Astrocyte (in vitro differentiated cells and primary cell): Measurements from ENCODE around the gene CAGE1. TPM values are rescaled to one million over a fixed set of nuclear protein-coding genes. Genes with fewer than 3 reads are reported as not detected.
A peak's percentile ranks its signal among the peaks of the same experiment; 100 is the strongest.

Experiments
- DNase-seq: peaks from one replicate; pipeline ENCODE4 v3.0.0-alpha.2; 2010; ENCODE audit warnings: low read depth
- FAIRE-seq: peaks from 2 replicates; lab custom pipeline; 2011; peaks lifted over from hg19 to GRCh38; lab: Jason Lieb, UNC
- H2AFZ ChIP-seq: 2 replicates; pipeline ENCODE4 v1.6.0; 2012; ENCODE audit warnings: low read depth, low read length, inconsistent platforms
- H3K27ac ChIP-seq: 2 replicates; pipeline ENCODE4 v1.5.1; 2011; ENCODE audit warnings: low read depth, low read length, inconsistent platforms
- H3K27me3 ChIP-seq: 2 replicates; pipeline ENCODE4 v1.6.0; 2011; ENCODE audit warnings: low read length, inconsistent platforms; ENCODE audit not compliant: insufficient read depth
- H3K36me3 ChIP-seq: 2 replicates; pipeline ENCODE4 v1.5.1; 2011; ENCODE audit warnings: low read length, inconsistent platforms; ENCODE audit not compliant: insufficient read depth
- H3K4me1 ChIP-seq: 2 replicates; pipeline ENCODE4 v1.5.1; 2011; ENCODE audit warnings: low read length, inconsistent platforms; ENCODE audit not compliant: insufficient read depth
- H3K4me2 ChIP-seq: 2 replicates; pipeline ENCODE4 v1.6.0; 2012; ENCODE audit warnings: low read length, inconsistent platforms
- H3K4me3 ChIP-seq: 2 replicates; pipeline ENCODE4 v1.5.1; 2011; ENCODE audit warnings: low read depth, mild to moderate bottlenecking, low read length, inconsistent platforms; ENCODE audit not compliant: insufficient read depth
- H3K79me2 ChIP-seq: 2 replicates; pipeline ENCODE4 v1.6.0; 2012; ENCODE audit warnings: mild to moderate bottlenecking, low read length, inconsistent platforms; ENCODE audit not compliant: insufficient read depth
- H3K9ac ChIP-seq: 2 replicates; pipeline ENCODE4 v1.6.0; 2012; ENCODE audit warnings: mild to moderate bottlenecking, low read length, inconsistent platforms
- H3K9me3 ChIP-seq: 2 replicates; pipeline ENCODE4 v1.5.1; 2012; ENCODE audit warnings: low read depth, mild to moderate bottlenecking, low read length, inconsistent platforms; ENCODE audit not compliant: insufficient read depth
- H4K20me1 ChIP-seq: 2 replicates; pipeline ENCODE4 v1.6.0; 2012; ENCODE audit warnings: low read length, inconsistent platforms; ENCODE audit not compliant: insufficient read depth
- H3K27ac Mint-ChIP-seq: one replicate; pipeline ENCODE4 v1.8.0; 2021; ENCODE audit warnings: mild to moderate bottlenecking, mixed read lengths; ENCODE audit not compliant: unreplicated experiment
- H3K27me3 Mint-ChIP-seq: one replicate; pipeline ENCODE4 v1.8.0; 2021; ENCODE audit warnings: low read depth, mixed read lengths; ENCODE audit not compliant: unreplicated experiment
- H3K36me3 Mint-ChIP-seq: one replicate; pipeline ENCODE4 v1.8.0; 2021; ENCODE audit warnings: low read depth, mixed read lengths; ENCODE audit not compliant: unreplicated experiment
- H3K4me1 Mint-ChIP-seq: one replicate; pipeline ENCODE4 v1.8.0; 2021; ENCODE audit warnings: low read depth, mixed read lengths; ENCODE audit not compliant: unreplicated experiment
- H3K4me3 Mint-ChIP-seq: one replicate; pipeline ENCODE4 v1.8.0; 2021; ENCODE audit warnings: mild to moderate bottlenecking, moderate library complexity, mixed read lengths; ENCODE audit not compliant: unreplicated experiment
- H3K9me3 Mint-ChIP-seq: one replicate; pipeline ENCODE4 v1.8.0; 2021; ENCODE audit warnings: mild to moderate bottlenecking, mixed read lengths; ENCODE audit not compliant: unreplicated experiment
- CTCF ChIP-seq: IDR thresholded peaks from 2 replicates; pipeline ENCODE4 v1.5.1; 2011; ENCODE audit warnings: low read depth, mild to moderate bottlenecking, inconsistent platforms, low read length, moderate library complexity; ENCODE audit not compliant: insufficient read depth
- EZH2 ChIP-seq: IDR thresholded peaks from 2 replicates; pipeline ENCODE4 v1.6.1; 2012; ENCODE audit warnings: mild to moderate bottlenecking, low read length, inconsistent platforms; ENCODE audit not compliant: insufficient read depth
- total RNA-seq: library from RNA; stranded (reverse); gene quantifications from 2 replicates; pipeline ENCODE4 v1.2.1, GENCODE V29; 2021

CAGE1 gene
- total RNA-seq, 1 donor from 2014 or later: 0.30 TPM

- Mint-ChIP-seq H3K36me3 (peaks cover 14% of the 10 kb centered on the region), H3K4me1 (peaks cover 11% of the 10 kb centered on the region), H3K4me3 (peak overlapping the region; percentile 97), H3K9me3 (no peaks in the 10 kb centered on the region), H3K27me3 (no peaks in the 10 kb centered on the region), H3K27ac (no peak overlapping the region)
- Histone ChIP-seq H3K9me3 (no peaks in the 10 kb centered on the region), H4K20me1 (peaks cover 46% of the 10 kb centered on the region), H3K36me3 (peaks cover 31% of the 10 kb centered on the region), H3K4me3 (peak overlapping the region; percentile 87), H3K4me2 (peak overlapping the region; percentile 84), H3K4me1 (peaks cover 4% of the 10 kb centered on the region), H3K9ac (peak overlapping the region; percentile 95), H2AFZ (no peak overlapping the region), H3K79me2 (peaks cover 64% of the 10 kb centered on the region), H3K27me3 (no peaks in the 10 kb centered on the region), H3K27ac (no peak overlapping the region)
- FAIRE-seq (no peak), DNase-seq (no peak)
- TF ChIP-seq EZH2 (no peak), CTCF (no peak)
Measured at GRCh38 chr6:7311176-7311575, 78.4 kb downstream of the CAGE1 start.

GRCh38 chr6:7309050-7309449, 80.5 kb downstream of the CAGE1 start:
- Mint-ChIP-seq H3K4me3 (no peak overlapping the region), H3K27me3 (no peaks in the 10 kb centered on the region), H3K9me3 (no peaks in the 10 kb centered on the region), H3K36me3 (peaks cover 14% of the 10 kb centered on the region), H3K4me1 (peaks cover 10% of the 10 kb centered on the region), H3K27ac (no peak overlapping the region)
- Histone ChIP-seq H3K4me1 (peaks cover 4% of the 10 kb centered on the region), H3K79me2 (peaks cover 85% of the 10 kb centered on the region), H3K4me3 (no peak overlapping the region), H3K9ac (no peak overlapping the region), H4K20me1 (peaks cover 68% of the 10 kb centered on the region), H3K4me2 (peak overlapping the region; percentile 20), H3K36me3 (peaks cover 50% of the 10 kb centered on the region), H3K27me3 (no peaks in the 10 kb centered on the region), H3K27ac (no peak overlapping the region), H3K9me3 (no peaks in the 10 kb centered on the region), H2AFZ (no peak overlapping the region)
- TF ChIP-seq CTCF (no peak), EZH2 (no peak)
- DNase-seq (no peak), FAIRE-seq (no peak)

- peaks cover 54% of the 10 kb centered on the region for H3K36me3 ChIP-seq
- no peak overlapping the region for H2AFZ ChIP-seq
- no peaks in the 10 kb centered on the region for H3K9me3 ChIP-seq
- H3K4me3 ChIP-seq: no peak overlapping the region
- no peak overlapping the region for H3K27ac Mint-ChIP-seq
- no peaks in the 10 kb centered on the region for H3K27me3 ChIP-seq
- H3K9me3 Mint-ChIP-seq: no peaks in the 10 kb centered on the region
- FAIRE-seq (no peak), DNase-seq (no peak)
- H3K36me3 Mint-ChIP-seq: peaks cover 16% of the 10 kb centered on the region
- no peaks in the 10 kb centered on the region for H3K27me3 Mint-ChIP-seq
- no peak overlapping the region for H3K27ac ChIP-seq
- no peak overlapping the region for H3K4me2 ChIP-seq
- no peaks in the 10 kb centered on the region for H3K4me1 ChIP-seq
- H3K9ac ChIP-seq: no peak overlapping the region
- TF ChIP-seq CTCF (no peak), EZH2 (no peak)
- H3K4me3 Mint-ChIP-seq: no peak overlapping the region
- peaks cover 92% of the 10 kb centered on the region for H3K79me2 ChIP-seq
- peaks cover 73% of the 10 kb centered on the region for H4K20me1 ChIP-seq
- H3K4me1 Mint-ChIP-seq: peaks cover 8% of the 10 kb centered on the region
Measured at GRCh38 chr6:7307533-7307932, 82.0 kb downstream of the CAGE1 start.
